ACC112 (cell line): ENCODE data around the gene SNAPIN.

ENCODE experiments used
- H2AFZ ChIP-seq: fragments of 200-600 bp; sonication (generic); one replicate; pipeline ENCODE4 v1.6.0; 2017; ENCODE audit warnings: antibody characterized with exemption, low read length; ENCODE audit not compliant: unreplicated experiment
- H3K27ac ChIP-seq: fragments of 200-600 bp; sonication (generic); 2 replicates; pipeline ENCODE4 v1.5.1; 2014; ENCODE audit warnings: low read depth, mild to moderate bottlenecking, antibody characterized with exemption, low read length, moderate library complexity
- H3K27me3 ChIP-seq: fragments of 200-600 bp; sonication (generic); 2 replicates; pipeline ENCODE4 v1.6.1; 2014; ENCODE audit warnings: mild to moderate bottlenecking, antibody characterized with exemption, low read length, moderate library complexity, mixed read lengths; ENCODE audit not compliant: insufficient read depth
- H3K36me3 ChIP-seq: fragments of 200-600 bp; sonication (generic); 2 replicates; pipeline ENCODE4 v1.6.1; 2016; ENCODE audit warnings: mild to moderate bottlenecking, antibody characterized with exemption, low read length, moderate library complexity, mixed read lengths; ENCODE audit not compliant: insufficient read depth
- H3K4me1 ChIP-seq: fragments of 200-600 bp; sonication (generic); one replicate; pipeline ENCODE4 v1.6.1; 2016; ENCODE audit warnings: low read length, mixed read lengths; ENCODE audit not compliant: insufficient read depth, unreplicated experiment, control insufficient read depth
- H3K4me3 ChIP-seq: fragments of 200-600 bp; sonication (generic); 2 replicates; pipeline ENCODE4 v1.5.1; 2014; ENCODE audit warnings: mild to moderate bottlenecking, low read depth, low read length
- H3K79me2 ChIP-seq: fragments of 200-600 bp; sonication (generic); one replicate; pipeline ENCODE4 v1.6.0; 2016; ENCODE audit warnings: low read length; ENCODE audit not compliant: control insufficient read depth, unreplicated experiment, insufficient read depth

Gene SNAPIN

GRCh38 chr1:153626904-153627714 is 31.4 kb upstream of the SNAPIN start, which contains the start of gene S100A13:
Gene S100A13 (minus strand): TSS chr1:153627505. CDS start chr1:153626472, 1,033 bp downstream.
- H3K36me3 ChIP-seq: no peaks in the 10 kb centered on the region
- peak within 1 kb of the TSS; percentile 88 for H3K4me3 ChIP-seq
- H3K79me2 ChIP-seq: peaks cover 30% of the 10 kb centered on the region
- peaks cover 18% of the 10 kb centered on the region for H3K4me1 ChIP-seq
- H3K27ac ChIP-seq: peak within 1 kb of the TSS; percentile 84
- H3K27me3 ChIP-seq: no peaks in the 10 kb centered on the region
- H2AFZ ChIP-seq: peak within 1 kb of the TSS; percentile 28

DNA sequence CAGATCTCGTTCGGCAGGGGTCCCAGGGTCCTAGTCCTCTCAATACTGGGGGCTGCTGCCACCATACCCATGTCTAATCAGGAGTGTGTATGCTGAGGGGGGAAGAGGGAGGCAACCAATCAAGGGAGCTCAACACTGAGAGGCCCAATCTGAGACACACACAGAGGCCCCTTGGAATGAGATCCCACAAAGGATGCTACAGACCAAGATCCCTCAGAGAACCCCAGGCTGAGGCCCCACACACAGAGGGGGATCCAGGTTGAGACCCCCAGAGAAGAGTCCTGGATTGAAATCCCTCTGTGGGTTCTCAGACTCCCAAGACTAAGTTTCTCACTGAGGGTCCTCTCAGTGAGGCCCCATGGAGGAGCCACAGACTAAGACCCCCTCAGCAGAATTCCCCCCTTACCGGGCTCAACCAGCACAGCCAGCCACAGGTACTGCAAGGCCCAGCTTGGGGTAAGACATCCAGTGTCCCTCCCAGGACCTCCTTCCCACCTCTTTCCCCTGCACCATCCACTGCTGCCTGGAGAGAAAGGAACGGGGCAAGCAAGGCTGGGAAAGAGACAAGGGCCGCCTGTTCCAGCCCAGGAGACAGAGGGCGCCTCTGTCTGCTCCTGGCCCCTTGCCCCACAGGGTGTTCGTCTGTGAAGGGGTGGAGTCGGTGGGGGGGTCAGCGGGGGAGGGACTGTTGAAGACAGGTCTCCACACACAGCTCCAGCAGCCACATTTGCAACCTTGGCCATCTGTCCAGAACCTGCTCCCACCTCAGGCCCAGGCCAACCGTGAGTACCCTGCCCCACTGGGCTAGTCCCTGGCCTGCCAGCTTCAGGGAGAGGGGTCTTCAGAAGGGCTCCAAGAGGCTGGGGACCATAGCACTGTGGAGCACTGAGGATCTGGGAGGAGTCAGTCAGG is 30.5 kb upstream of the SNAPIN start, which contains the start of gene S100A1:
TSS of gene S100A1 (plus strand) at position 720 of the 912 bp plus-strand sequence. CDS start 2,088 bp downstream, outside the sequence.
- no peak within 1 kb of the TSS for H2AFZ ChIP-seq
- H3K36me3 ChIP-seq: 0 out of 2 replicates have a peak, but pooled peaks cover 3% of the 10 kb centered on the region
- H3K27ac ChIP-seq: peak within 1 kb of the TSS; percentile 84
- peaks cover 18% of the 10 kb centered on the region for H3K4me1 ChIP-seq
- H3K79me2 ChIP-seq: peaks cover 30% of the 10 kb centered on the region
- H3K27me3 ChIP-seq: no peaks in the 10 kb centered on the region
- peak within 1 kb of the TSS; percentile 88 for H3K4me3 ChIP-seq

DNA sequence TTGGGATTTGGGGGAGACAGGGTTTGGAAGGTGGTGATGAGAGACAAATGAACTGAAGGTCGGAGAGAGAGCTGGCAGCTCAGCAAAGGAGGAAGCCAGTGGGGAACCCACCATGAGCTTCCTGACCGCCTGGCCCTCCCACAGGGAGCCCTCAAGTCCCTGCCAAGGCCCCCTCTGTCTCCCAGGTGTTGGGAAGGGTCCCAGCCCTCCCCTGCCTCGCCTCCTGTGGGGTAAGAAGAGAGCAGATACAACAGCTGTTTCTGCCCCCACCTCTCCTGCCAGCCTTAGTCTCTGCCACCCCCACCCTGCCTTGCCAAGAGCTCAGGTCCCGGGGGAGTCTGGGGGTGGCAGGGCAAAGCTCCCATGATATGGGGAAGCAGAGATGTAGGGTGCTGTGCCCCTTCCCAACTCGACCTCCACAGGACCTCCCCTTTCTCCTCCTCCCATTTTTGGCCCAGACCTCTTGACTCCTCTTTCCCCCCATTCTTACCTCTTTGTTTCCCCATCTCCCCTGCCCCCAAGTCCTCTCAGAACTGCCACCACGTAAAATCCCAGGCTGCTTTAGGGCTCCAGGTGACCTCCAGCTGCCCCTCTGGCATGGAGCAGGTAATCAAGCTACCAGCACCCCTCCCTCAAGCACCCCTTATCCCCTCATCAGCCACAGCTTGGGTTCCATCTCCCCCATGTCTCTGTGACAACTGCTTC is 29.7 kb upstream of the SNAPIN start:
- Histone ChIP-seq H3K79me2 (peaks cover 27% of the 10 kb centered on the region), H3K27me3 (no peaks in the 10 kb centered on the region), H2AFZ (no peak overlapping the region), H3K4me1 (peaks cover 22% of the 10 kb centered on the region), H3K36me3 (0 out of 2 replicates have a peak, but pooled peaks cover 3% of the 10 kb centered on the region), H3K27ac (no peak overlapping the region), H3K4me3 (no peak overlapping the region)

- Histone ChIP-seq H3K27me3 (no peaks in the 10 kb centered on the region), H3K4me3 (no peak overlapping the region), H3K79me2 (peaks cover 22% of the 10 kb centered on the region), H3K36me3 (0 out of 2 replicates have a peak, but pooled peaks cover 3% of the 10 kb centered on the region), H3K4me1 (peaks cover 22% of the 10 kb centered on the region), H2AFZ (no peak overlapping the region), H3K27ac (no peak overlapping the region)
Measured at GRCh38 chr1:153629343-153629665, 29.2 kb upstream of the SNAPIN start.

- H2AFZ ChIP-seq: no peak overlapping the region
- peaks cover 22% of the 10 kb centered on the region for H3K4me1 ChIP-seq
- no peak overlapping the region for H3K27ac ChIP-seq
Measured at GRCh38 chr1:153629971-153630370, 28.5 kb upstream of the SNAPIN start.

DNA sequence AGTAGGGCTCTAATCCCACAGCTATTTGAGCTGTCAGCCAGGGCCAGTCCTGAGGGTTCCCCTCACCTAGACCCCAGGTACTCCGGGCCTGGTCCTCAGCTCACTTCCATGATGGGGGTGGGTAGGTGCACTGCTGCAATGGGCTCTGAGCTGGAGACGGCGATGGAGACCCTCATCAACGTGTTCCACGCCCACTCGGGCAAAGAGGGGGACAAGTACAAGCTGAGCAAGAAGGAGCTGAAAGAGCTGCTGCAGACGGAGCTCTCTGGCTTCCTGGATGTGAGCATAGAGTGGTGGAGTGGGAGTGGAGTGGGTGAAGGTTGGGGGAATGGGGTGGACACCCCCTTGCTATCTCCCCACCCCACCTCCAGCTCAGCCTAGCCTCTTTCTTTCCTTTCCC is 28.1 kb upstream of the SNAPIN start:
- Histone ChIP-seq H3K4me3 (no peak overlapping the region), H3K27me3 (no peaks in the 10 kb centered on the region), H3K27ac (no peak overlapping the region), H3K79me2 (peaks cover 25% of the 10 kb centered on the region), H3K36me3 (0 out of 2 replicates have a peak, but pooled peaks cover 3% of the 10 kb centered on the region), H3K4me1 (peaks cover 20% of the 10 kb centered on the region), H2AFZ (no peak overlapping the region)

More at GRCh38 chr1:153629971-153630370, 28.5 kb upstream of the SNAPIN start:
- Histone ChIP-seq H3K4me3 (no peak overlapping the region), H3K36me3 (0 out of 2 replicates have a peak, but pooled peaks cover 3% of the 10 kb centered on the region), H3K27me3 (no peaks in the 10 kb centered on the region), H3K79me2 (peaks cover 25% of the 10 kb centered on the region)

DNA sequence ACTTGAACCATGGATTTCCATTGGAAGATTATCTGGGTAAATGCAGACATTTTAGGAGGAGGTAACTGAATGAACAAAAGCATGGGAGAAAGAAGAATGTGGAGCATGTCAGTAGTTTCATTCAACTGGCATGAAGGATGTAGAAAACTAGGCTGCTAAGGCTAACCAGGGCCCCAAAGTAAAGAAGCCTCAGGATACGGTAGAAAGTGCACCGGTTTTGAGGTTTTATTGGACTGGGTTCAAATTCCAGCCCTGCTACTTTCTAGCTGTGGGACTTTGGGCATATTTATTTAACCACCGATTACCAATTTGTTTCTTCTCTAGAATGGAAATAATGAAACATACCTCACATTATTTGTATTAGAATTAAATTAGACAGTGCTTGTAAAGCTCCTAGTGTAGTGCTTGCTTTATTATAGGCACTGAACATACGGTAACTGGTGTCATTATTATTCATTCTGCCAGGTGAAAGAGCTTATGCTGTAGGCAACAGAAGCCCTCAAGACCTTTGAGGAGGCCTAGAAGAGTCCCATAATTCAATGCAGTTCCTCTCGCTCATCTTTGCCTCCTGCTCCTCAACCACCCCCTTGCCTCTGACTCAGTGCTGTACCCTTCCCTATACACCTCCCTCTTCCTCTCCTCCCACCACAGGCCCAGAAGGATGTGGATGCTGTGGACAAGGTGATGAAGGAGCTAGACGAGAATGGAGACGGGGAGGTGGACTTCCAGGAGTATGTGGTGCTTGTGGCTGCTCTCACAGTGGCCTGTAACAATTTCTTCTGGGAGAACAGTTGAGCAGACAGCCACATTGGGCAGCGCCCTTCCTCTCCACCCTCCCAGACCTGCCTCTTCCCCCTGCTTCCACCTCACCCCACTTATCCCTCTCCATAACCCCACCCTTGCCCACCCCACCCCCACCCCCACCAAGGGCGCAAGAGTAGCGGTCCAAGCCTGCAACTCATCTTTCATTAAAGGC is 27.2 kb upstream of the SNAPIN start:
- Histone ChIP-seq H3K79me2 (peaks cover 26% of the 10 kb centered on the region), H3K27me3 (no peaks in the 10 kb centered on the region), H3K4me3 (no peak overlapping the region), H3K27ac (no peak overlapping the region), H3K36me3 (peaks cover 10% of the 10 kb centered on the region), H2AFZ (no peak overlapping the region), H3K4me1 (peaks cover 20% of the 10 kb centered on the region)

- Histone ChIP-seq H3K4me3 (peak overlapping the region; percentile 94), H3K36me3 (peaks cover 28% of the 10 kb centered on the region), H3K4me1 (peaks cover 17% of the 10 kb centered on the region), H3K79me2 (peaks cover 38% of the 10 kb centered on the region), H2AFZ (peak overlapping the region; percentile 34), H3K27me3 (no peaks in the 10 kb centered on the region), H3K27ac (peak overlapping the region; percentile 100)
Measured at GRCh38 chr1:153633161-153633753, 25.2 kb upstream of the SNAPIN start.
